GM06990 (cell line): ENCODE data around the gene C19orf53.
A peak's percentile ranks its signal among the peaks of the same experiment; 100 is the strongest.

Experiments used
- DNase-seq: peaks from one replicate; pipeline ENCODE4 v3.0.0-alpha.2; 2011; ENCODE audit not compliant: insufficient read length; ENCODE audit errors: extremely low read depth
- H3K27me3 ChIP-seq: replicated peaks from 2 replicates; pipeline ENCODE4 v1.6.0; 2011; ENCODE audit warnings: low read length; ENCODE audit not compliant: control insufficient read depth, insufficient read depth
- H3K36me3 ChIP-seq: 2 replicates; pipeline ENCODE4 v1.5.1; 2011; ENCODE audit warnings: low read length; ENCODE audit not compliant: control insufficient read depth, insufficient read depth
- H3K4me3 ChIP-seq: replicated peaks from 2 replicates; pipeline ENCODE4 v1.5.1; 2011; ENCODE audit warnings: low read depth, mild to moderate bottlenecking, control low read depth, low read length
- CTCF ChIP-seq: IDR thresholded peaks from 2 replicates; pipeline ENCODE4 v1.5.1; 2011; ENCODE audit warnings: low read length, control low read depth, mild to moderate bottlenecking, inconsistent platforms; ENCODE audit not compliant: insufficient read depth, poor library complexity, severe bottlenecking

Gene C19orf53

GRCh38 chr19:13795595-13796300 is 21.5 kb downstream of the C19orf53 start:
- no peak for TF ChIP-seq CTCF
- Histone ChIP-seq H3K36me3 (no peaks in the 10 kb centered on the region; the same call in 1 of the 2 replicates), H3K4me3 (peak overlapping the region; percentile 72), H3K27me3 (no peaks in the 10 kb centered on the region)
- no peak for DNase-seq

- DNase-seq: peak; percentile 38
- peak; percentile 10 for TF ChIP-seq CTCF
- peak overlapping the region; percentile 72 for H3K4me3 ChIP-seq
- H3K36me3 ChIP-seq: no peaks in the 10 kb centered on the region; the same call in none of the 2 replicates
- no peaks in the 10 kb centered on the region for H3K27me3 ChIP-seq
Observed at GRCh38 chr19:13796301-13797057, 22.2 kb downstream of the C19orf53 start.

- H3K27me3 ChIP-seq: no peaks in the 10 kb centered on the region
- H3K36me3 ChIP-seq: no peaks in the 10 kb centered on the region; the same call in none of the 2 replicates
- DNase-seq: no peak
- H3K4me3 ChIP-seq: peak overlapping the region; percentile 72
- no peak for TF ChIP-seq CTCF
Observed at GRCh38 chr19:13797058-13797440, 22.8 kb downstream of the C19orf53 start.

GRCh38 chr19:13797870-13798269 is 23.6 kb downstream of the C19orf53 start:
- no peak overlapping the region for H3K4me3 ChIP-seq
- H3K36me3 ChIP-seq: no peaks in the 10 kb centered on the region; the same call in none of the 2 replicates
- no peak for DNase-seq
- no peak for TF ChIP-seq CTCF
- H3K27me3 ChIP-seq: no peaks in the 10 kb centered on the region

- no peak for DNase-seq
- no peak for TF ChIP-seq CTCF
- peaks cover 4% of the 10 kb centered on the region for H3K36me3 ChIP-seq
- no peaks in the 10 kb centered on the region for H3K27me3 ChIP-seq
- H3K4me3 ChIP-seq: no peak overlapping the region
Observed at GRCh38 chr19:13799669-13800068, 25.4 kb downstream of the C19orf53 start.
